B cell (primary cell): ENCODE results near the gene ELAVL4. TPM values are rescaled to one million over a fixed set of nuclear protein-coding genes. Genes with fewer than 3 reads are reported as not detected.

Experiments used
- ATAC-seq: fragments of 200-7000 bp; cut with Tn5 transposase; one replicate; pipeline ENCODE4 v1.10.0; 2021; ENCODE audit warnings: low read depth, mild to moderate bottlenecking, moderate number of reproducible peaks, moderate library complexity
- CTCF ChIA-PET: fragments of 350-600 bp; sonication (Branson Sonifier 250); formaldehyde crosslinking; loops from one replicate; lab custom pipeline; 2021; ENCODE audit warnings: antibody characterized with exemption, inconsistent platforms; lab: Charles Lee
- POLR2A ChIA-PET: fragments of 350-600 bp; sonication (Branson Sonifier 250); formaldehyde crosslinking; loops from one replicate; lab custom pipeline; 2021; ENCODE audit warnings: antibody characterized with exemption; lab: Charles Lee
- DNase-seq: peaks from one replicate; pipeline ENCODE4 v3.0.0; 2013
- H2AFZ ChIP-seq: 2 replicates; pipeline ENCODE4 v1.6.1; 2012; ENCODE audit warnings: mild to moderate bottlenecking, low read depth, low read length; ENCODE audit not compliant: insufficient read depth, poor library complexity, severe bottlenecking
- H3K27ac ChIP-seq, 2 donors: 1 replicate in 1 of 2; 2 replicates in 1 of 2; pipeline ENCODE4 v1.5.1; 2012 to 2013; ENCODE audit warnings: low read length in 2 of 2, mild to moderate bottlenecking in 2 of 2, moderate library complexity in 1 of 2
- H3K27me3 ChIP-seq, 4 experiments: fragments of 200-600 bp in 1 of 4; sonication (generic) in 1 of 4; replicated peaks in 1 of 4; 1 replicate in 2 of 4; 2 replicates in 2 of 4; pipeline versions ENCODE4 v1.6.1 to v1.7.0; 2013 to 2016; ENCODE audit warnings: low read length in 3 of 4, mild to moderate bottlenecking in 2 of 4, mixed read lengths in 1 of 4, moderate library complexity in 1 of 4; ENCODE audit not compliant: insufficient read depth in 4 of 4, control insufficient read depth in 3 of 4; ENCODE audit errors: control extremely low read depth in 1 of 4
- H3K36me3 ChIP-seq, 2 experiments: replicated peaks in 1 of 2; 1 replicate in 1 of 2; 2 replicates in 1 of 2; pipeline versions ENCODE4 v1.6.1 to v1.7.1; 2013; ENCODE audit warnings: low read length in 1 of 2; ENCODE audit not compliant: insufficient read depth in 2 of 2, control insufficient read depth in 1 of 2; ENCODE audit errors: control extremely low read depth in 1 of 2, extremely low read depth in 1 of 2
- H3K4me1 ChIP-seq, 2 donors: fragments of 200-600 bp in 1 of 2; sonication (generic) in 1 of 2; 1 replicate in 1 of 2; 2 replicates in 1 of 2; pipeline versions ENCODE4 v1.5.1 to v1.6.1; 2013 to 2017; ENCODE audit warnings: low read length in 2 of 2; ENCODE audit not compliant: control insufficient read depth in 2 of 2, insufficient read depth in 2 of 2
- H3K4me2 ChIP-seq: replicated peaks from 2 replicates; pipeline ENCODE3; 2012; ENCODE audit warnings: mild to moderate bottlenecking, low read depth, low read length; ENCODE audit not compliant: poor library complexity, severe bottlenecking
- H3K4me3 ChIP-seq, 5 experiments: fragments of 200-600 bp in 1 of 5; sonication (generic) in 1 of 5; 1 replicate in 3 of 5; 2 replicates in 2 of 5; pipeline versions ENCODE4 v1.5.1 to v1.7.0; 2011 to 2016; ENCODE audit warnings: low read length in 4 of 5, mild to moderate bottlenecking in 4 of 5, low read depth in 2 of 5, control low read depth in 1 of 5, moderate library complexity in 1 of 5; ENCODE audit not compliant: insufficient read depth in 1 of 5; ENCODE audit errors: control extremely low read depth in 1 of 5, extremely low read depth in 1 of 5
- H3K79me2 ChIP-seq: fragments of 200-600 bp; sonication (generic); one replicate; pipeline ENCODE4 v1.6.0; 2016; ENCODE audit warnings: low read length; ENCODE audit not compliant: control insufficient read depth, insufficient read depth
- H3K9ac ChIP-seq: fragments of 200-600 bp; sonication (generic); 2 replicates; pipeline ENCODE4 v1.6.1; 2017; ENCODE audit warnings: mild to moderate bottlenecking, low read length, moderate library complexity
- H3K9me3 ChIP-seq, 3 donors: one replicate each; pipeline versions ENCODE4 v1.6.1 to v1.7.1; 2013; ENCODE audit warnings: low read length in 2 of 3; ENCODE audit not compliant: control insufficient read depth in 2 of 3, insufficient read depth in 1 of 3; ENCODE audit errors: control extremely low read depth in 1 of 3
- H4K20me1 ChIP-seq: 2 replicates; pipeline ENCODE4 v1.6.0; 2012; ENCODE audit warnings: mild to moderate bottlenecking, low read length; ENCODE audit not compliant: insufficient read depth, control insufficient read depth, poor library complexity, severe bottlenecking
- H3K27ac Mint-ChIP-seq: one replicate; pipeline ENCODE4 v1.8.0; 2021; ENCODE audit warnings: mixed read lengths
- H3K27me3 Mint-ChIP-seq: one replicate; pipeline ENCODE4 v1.8.0; 2021; ENCODE audit warnings: mixed read lengths
- H3K4me1 Mint-ChIP-seq: one replicate; pipeline ENCODE4 v1.8.0; 2021; ENCODE audit warnings: mixed read lengths
- H3K4me3 Mint-ChIP-seq: one replicate; pipeline ENCODE4 v1.8.0; 2021; ENCODE audit warnings: mixed read lengths
- H3K9me3 Mint-ChIP-seq: one replicate; pipeline ENCODE4 v1.8.0; 2022; ENCODE audit warnings: mixed read lengths; ENCODE audit not compliant: insufficient read depth
- CTCF ChIP-seq: fragments of 200-600 bp; IDR thresholded peaks from one replicate; pipeline ENCODE4 v1.8.0; 2022; ENCODE audit warnings: antibody characterized with exemption, mild to moderate bottlenecking
- EZH2 ChIP-seq: IDR thresholded peaks from 2 replicates; pipeline ENCODE4 v1.6.1; 2012; ENCODE audit warnings: borderline replicate concordance, low read depth, mild to moderate bottlenecking, moderate library complexity, low read length; ENCODE audit not compliant: insufficient read depth, poor library complexity, severe bottlenecking
- WGBS: methylation state at CpG from one replicate; pipeline ENCODE4 v1.1.5; 2013; ENCODE audit warnings: missing lambda C conversion rate; ENCODE audit not compliant: insufficient coverage; 5-methylcytosine and 5-hydroxymethylcytosine counted together
- intact Hi-C: fragments of 100-400 bp; cut with micrococcal nuclease; formaldehyde crosslinking; loops from one replicate; pipeline ENCODE4 v1.10.0; 2022
- polyA plus RNA-seq: library from polyadenylated mRNA; depleted of rRNA; stranded (reverse); fragments of >200 nt; gene quantifications from 2 replicates; pipeline ENCODE4 v1.2.3, GENCODE V29; 2012
- total RNA-seq, 2 donors: library from RNA; stranded (reverse); fragments of 120-200 nt in 1 of 2; gene quantifications; 1 replicate in 1 of 2; 2 replicates in 1 of 2; pipeline versions ENCODE4 v1.2.3 to v1.2.4, GENCODE V29; 2013 to 2022

The ELAVL4 gene
- total and polyA plus RNA-seq, 2 donors (not counting 1 experiment from before 2014, with no cell fraction given): not detected

- 80% methylated on average over 1 of the region's 2 CpGs for WGBS
- H3K79me2 ChIP-seq: no peaks in the 10 kb centered on the region
- intact Hi-C loops: no loop called here
- Mint-ChIP-seq H3K4me1 (no peaks in the 10 kb centered on the region), H3K4me3 (no peak overlapping the region), H3K9me3 (no peaks in the 10 kb centered on the region), H3K27me3 (peaks cover 18% of the 10 kb centered on the region), H3K27ac (no peak overlapping the region)
- no peak overlapping the region for H3K4me2 ChIP-seq
- H3K9me3 ChIP-seq: no peaks in the 10 kb centered on the region
- no peak for DNase-seq
- H4K20me1 ChIP-seq: no peaks in the 10 kb centered on the region
- POLR2A ChIA-PET: no interaction called here
- no peak overlapping the region for H3K4me3 ChIP-seq
- no peak overlapping the region for H2AFZ ChIP-seq
- no peak overlapping the region for H3K27ac ChIP-seq
- ATAC-seq: no peak
- H3K36me3 ChIP-seq: no peaks in the 10 kb centered on the region
- CTCF ChIA-PET: no interaction called here
- H3K4me1 ChIP-seq: no peaks in the 10 kb centered on the region
- H3K27me3 ChIP-seq: peaks cover 0 to 3% (median 0%) of the 10 kb centered on the region in 4 experiments
- TF ChIP-seq CTCF (no peak), EZH2 (no peak)
- no peak overlapping the region for H3K9ac ChIP-seq
Measured at GRCh38 chr1:50135716-50136115, 27.0 kb downstream of the ELAVL4 start.

GRCh38 chr1:50139339-50140181 is 30.8 kb downstream of the ELAVL4 start:
- Mint-ChIP-seq H3K27me3 (peaks cover 17% of the 10 kb centered on the region), H3K4me1 (no peaks in the 10 kb centered on the region), H3K27ac (no peak overlapping the region), H3K4me3 (no peak overlapping the region), H3K9me3 (no peaks in the 10 kb centered on the region)
- ATAC-seq: no peak
- Histone ChIP-seq H4K20me1 (no peaks in the 10 kb centered on the region), H3K9me3 (no peaks in the 10 kb centered on the region), H3K9ac (no peak overlapping the region), H3K36me3 (no peaks in the 10 kb centered on the region), H3K4me2 (no peak overlapping the region), H3K4me1 (no peaks in the 10 kb centered on the region), H3K27me3 (peaks cover 0 to 3% (median 0%) of the 10 kb centered on the region in 4 experiments), H3K79me2 (no peaks in the 10 kb centered on the region), H3K27ac (no peak overlapping the region), H2AFZ (no peak overlapping the region), H3K4me3 (no peak overlapping the region)
- intact Hi-C loops: no loop called here
- POLR2A ChIA-PET: no interaction called here
- no peak for DNase-seq
- TF ChIP-seq EZH2: no peak
- TF ChIP-seq CTCF: no peak
- WGBS: 100% methylated on average over 1 of the region's 10 CpGs
- CTCF ChIA-PET: no interaction called here
